ENCODE data around the gene HOMER2. TPM values are rescaled to one million over a fixed set of nuclear protein-coding genes. Genes with fewer than 3 reads are reported as not detected.

The HOMER2 gene
- total and polyA plus RNA-seq, 2 of the 13 experiments (the other 11 are each of a cell fraction or from before 2014, with no cell fraction given): 12.9 to 14.1 TPM

DNA sequence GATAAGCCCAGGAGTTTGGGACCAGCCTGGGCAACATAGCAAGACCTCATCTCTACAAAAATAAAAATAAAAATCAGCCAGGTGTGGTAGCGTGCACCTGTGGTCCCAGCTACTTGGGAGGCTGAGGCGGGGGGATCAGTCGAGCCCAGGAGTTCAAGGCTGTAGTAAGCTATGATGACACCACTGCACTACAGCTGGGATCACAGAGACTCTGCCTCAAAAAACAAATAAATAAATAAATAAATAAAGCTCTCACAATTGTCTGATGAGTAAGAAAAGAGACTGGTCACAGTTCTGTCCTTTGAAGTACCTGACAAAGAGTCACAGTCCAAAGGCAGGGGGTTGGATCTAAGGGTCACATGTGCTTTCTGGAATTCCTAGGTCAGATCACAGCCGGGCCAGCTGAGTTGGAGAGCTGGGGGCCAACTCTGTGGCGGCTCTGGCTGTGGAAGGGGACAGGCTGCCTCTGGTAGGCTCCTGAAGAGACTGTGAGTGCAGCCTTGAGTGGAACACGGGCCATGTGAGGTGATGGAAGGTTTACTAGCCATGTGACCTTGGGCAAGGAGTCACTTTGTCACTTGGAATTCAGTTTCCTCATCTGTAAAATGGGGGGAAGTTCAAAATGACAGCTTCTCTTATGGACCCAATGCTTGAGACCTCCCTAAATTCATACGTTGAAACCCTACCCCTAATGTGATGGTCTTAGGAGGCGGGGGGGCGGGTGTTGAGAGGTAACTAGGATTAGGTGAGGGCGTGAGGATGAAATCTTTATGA lies 95.9 kb downstream of the HOMER2 start (continued):
- TF ChIP-seq HNF4A (CRISPR knock-in tag; IDR thresholded peaks at IDR 0.05) (peak; percentile 68), TEAD3 (CRISPR knock-in tag; optimal IDR thresholded peaks at IDR 0.05; ENCODE audit: borderline replicate concordance) (peak; percentile 83), ZNF770 (CRISPR knock-in tag; IDR thresholded peaks at IDR 0.05) (peak; percentile 47), TCF7L2 (IDR thresholded peaks at IDR 0.05; ENCODE audit: low read depth, low read length) (peak; percentile 32; the same call in 1 of the 2 replicates), PHF21A (CRISPR knock-in tag; IDR thresholded peaks at IDR 0.05) (peak; percentile 56; the same call in 1 of the 2 replicates), ZBTB26 (CRISPR knock-in tag; IDR thresholded peaks at IDR 0.05; ENCODE audit: borderline replicate concordance) (0 out of 2 replicates have a peak, but pooled peaks have one; percentile 20)
- TF ChIP-seq, protein P1, sequence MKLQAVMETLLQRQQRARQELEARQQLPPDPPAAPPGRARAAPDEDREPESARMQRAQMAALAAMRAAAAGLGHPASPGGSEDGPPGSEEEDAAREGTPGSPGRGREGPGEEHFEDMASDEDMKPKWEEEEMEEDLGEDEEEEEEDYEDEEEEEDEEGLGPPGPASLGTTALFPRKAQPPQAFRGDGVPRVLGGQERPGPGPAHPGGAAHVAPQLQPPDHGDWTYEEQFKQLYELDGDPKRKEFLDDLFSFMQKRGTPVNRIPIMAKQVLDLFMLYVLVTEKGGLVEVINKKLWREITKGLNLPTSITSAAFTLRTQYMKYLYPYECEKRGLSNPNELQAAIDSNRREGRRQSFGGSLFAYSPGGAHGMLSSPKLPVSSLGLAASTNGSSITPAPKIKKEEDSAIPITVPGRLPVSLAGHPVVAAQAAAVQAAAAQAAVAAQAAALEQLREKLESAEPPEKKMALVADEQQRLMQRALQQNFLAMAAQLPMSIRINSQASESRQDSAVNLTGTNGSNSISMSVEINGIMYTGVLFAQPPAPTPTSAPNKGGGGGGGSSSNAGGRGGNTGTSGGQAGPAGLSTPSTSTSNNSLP (IDR thresholded peaks at IDR 0.05; ENCODE audit: low read depth, low read length): 0 out of 2 replicates have a peak, but pooled peaks have one; percentile 31
